GM23248 (cell line): ENCODE data around the gene CFAP61.

Experiments
- EZH2 ChIP-seq: fragments of 200-600 bp; sonication (generic); IDR thresholded peaks from 2 replicates; pipeline ENCODE4 v1.6.1; 2018; ENCODE audit warnings: antibody characterized with exemption, mild to moderate bottlenecking; ENCODE audit not compliant: insufficient read depth, poor library complexity, severe bottlenecking
- EZH2phosphoT487 ChIP-seq: fragments of 200-600 bp; sonication (generic); IDR thresholded peaks from 2 replicates; pipeline ENCODE4 v1.6.1; 2018; ENCODE audit warnings: antibody characterized with exemption, moderate library complexity, mild to moderate bottlenecking, low read depth; ENCODE audit not compliant: insufficient read depth

DNA sequence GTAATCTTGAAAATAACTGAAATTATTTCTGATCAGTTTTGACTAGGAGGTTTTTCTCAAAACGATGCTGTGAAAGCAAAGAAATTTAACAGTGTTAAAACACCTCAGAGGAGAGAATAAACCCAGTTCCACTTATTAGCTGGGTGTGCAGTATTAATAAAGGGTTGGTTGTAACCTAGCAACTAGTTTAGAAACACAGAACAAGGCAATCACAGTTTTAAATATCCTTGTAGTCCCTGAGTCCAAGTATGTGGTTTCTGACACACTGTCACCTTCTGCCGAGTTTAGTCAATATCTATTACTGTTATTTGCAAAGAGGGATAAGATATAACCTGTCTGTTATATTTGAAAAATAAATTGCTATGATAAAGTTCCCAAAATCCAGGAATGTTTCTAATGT, 245.4 kb downstream of the CFAP61 start:
- TF ChIP-seq EZH2: no peak
- no peak for TF ChIP-seq EZH2phosphoT487
